GM18507 (cell line): Measurements from ENCODE around the gene OR6C6.
"Not testable (repeated sequence)": the region's sequence is repeated elsewhere in the genome, so short reads cannot be mapped to it uniquely, and the experiment has no call there.

Source experiments
- DNase-seq: peaks from one replicate; pipeline ENCODE4 v3.0.0; 2011; ENCODE audit warnings: low read depth; ENCODE audit not compliant: insufficient read length; ENCODE audit errors: extremely low spot score
- FAIRE-seq: peaks from 2 replicates; lab custom pipeline; 2011; peaks lifted over from hg19 to GRCh38; lab: Jason Lieb, UNC

OR6C6 gene

GRCh38 chr12:55296469-55296868 is at the start of gene OR6C6:
Gene OR6C6 (minus strand): TSS chr12:55296569. CDS start chr12:55295232, 1,337 bp downstream.
- DNase-seq = no peak
- no peak for FAIRE-seq

GRCh38 chr12:55336002-55336401 is 39.6 kb upstream of the OR6C6 start:
- DNase-seq (no peak), FAIRE-seq (no peak)

GRCh38 chr12:55330446-55330845 is 34.1 kb upstream of the OR6C6 start, which contains the start of gene OR6C3:
Gene OR6C3 (plus strand): TSS chr12:55330746. CDS start chr12:55331701, 955 bp downstream.
- DNase-seq = no peak
- FAIRE-seq = no peak

- DNase-seq, FAIRE-seq: not testable (repeated sequence)
These were observed 29.4 kb upstream of the OR6C6 start for GRCh38 chr12:55325801-55326200.

- DNase-seq (no peak), FAIRE-seq (no peak)
These were observed 23.8 kb upstream of the OR6C6 start for GRCh38 chr12:55320201-55320600.

- FAIRE-seq (no peak), DNase-seq (no peak)
These were observed 17.7 kb upstream of the OR6C6 start, which contains the start of gene OR6C1 for GRCh38 chr12:55314043-55314442. Gene OR6C1 (plus strand): TSS chr12:55314343. CDS start chr12:55320600, 6,257 bp downstream.

- no peak for DNase-seq
- FAIRE-seq = no peak
These were observed 6.4 kb downstream of the OR6C6 start for GRCh38 chr12:55289999-55290398.

- no peak for FAIRE-seq
These were observed 15.4 kb downstream of the OR6C6 start for GRCh38 chr12:55280991-55281390.

GRCh38 chr12:55258303-55258702 is 38.1 kb downstream of the OR6C6 start:
- FAIRE-seq = no peak

More at GRCh38 chr12:55280991-55281390, 15.4 kb downstream of the OR6C6 start:
- DNase-seq = no peak

GRCh38 chr12:55256831-55257230 is 39.5 kb downstream of the OR6C6 start:
- DNase-seq (no peak), FAIRE-seq (no peak)

More at GRCh38 chr12:55258303-55258702, 38.1 kb downstream of the OR6C6 start:
- DNase-seq = no peak

GRCh38 chr12:55253281-55253680 is 43.1 kb downstream of the OR6C6 start:
- FAIRE-seq (no peak), DNase-seq (no peak)

GRCh38 chr12:55250944-55251343 is 45.4 kb downstream of the OR6C6 start:
- DNase-seq (no peak), FAIRE-seq (no peak)

- no peak for FAIRE-seq
- DNase-seq = no peak
These were observed 50.2 kb downstream of the OR6C6 start for GRCh38 chr12:55246159-55246558.

GRCh38 chr12:55244309-55244708 is 52.1 kb downstream of the OR6C6 start, which contains the start of gene OR6C74:
Gene OR6C74 (plus strand): TSS chr12:55244609. CDS start chr12:55247288, 2,679 bp downstream.
- no peak for DNase-seq
- FAIRE-seq = no peak
